Measurements from ENCODE around the gene FOXN1. TPM values are rescaled to one million over a fixed set of nuclear protein-coding genes. Genes with fewer than 3 reads are reported as not detected.

FOXN1 gene
- total and polyA plus RNA-seq, 8 donors, result 0.43 to 9.3 (median 2.4) TPM; not detected in 5

GRCh38 chr17:28530926-28531325 is 24.8 kb downstream of the FOXN1 start:
- Histone ChIP-seq H3K27ac (no peak overlapping the region), H3K4me3 (no peak overlapping the region), H3K36me3 (no peaks in the 10 kb centered on the region), H3K27me3 (peaks cover 0 to 9% (median 0%) of the 10 kb centered on the region in 3 donors), H3K4me1 (peaks cover 0 to 36% (median 23%) of the 10 kb centered on the region in 4 donors), H3K9me3 (no peaks in the 10 kb centered on the region)
- TF ChIP-seq POLR2AphosphoS5 (IDR thresholded peaks at IDR 0.05) (no peak), CTCF (IDR thresholded peaks at IDR 0.05) (no peak), EP300 (IDR thresholded peaks at IDR 0.05) (no peak), POLR2A (IDR thresholded peaks at IDR 0.05) (no peak)
- intact Hi-C loops (cut with DNase I; ENCODE audit: low total_unique reads), result no loop called here
- 74 to 83% (median 78%) methylated on average over 7 of the region's 7 CpGs for WGBS, 5 donors
- no peak for DNase-seq

GRCh38 chr17:28532050-28532960 is 26.2 kb downstream of the FOXN1 start:
- Histone ChIP-seq H3K27ac (no peak overlapping the region), H3K4me3 (no peak overlapping the region), H3K36me3 (no peaks in the 10 kb centered on the region), H3K9me3 (no peaks in the 10 kb centered on the region), H3K4me1 (peaks cover 3 to 34% (median 16%) of the 10 kb centered on the region in 4 donors), H3K27me3 (peaks cover 0 to 9% (median 0%) of the 10 kb centered on the region in 3 donors)
- WGBS, 5 donors, result 73 to 85% (median 79%) methylated on average over 7 of the region's 7 CpGs
- no peak for DNase-seq
- intact Hi-C loops (cut with DNase I; ENCODE audit: low total_unique reads), result no loop called here
- no peak for TF ChIP-seq EP300 (IDR thresholded peaks at IDR 0.05)
- TF ChIP-seq CTCF (IDR thresholded peaks at IDR 0.05), result no peak
- TF ChIP-seq POLR2A (IDR thresholded peaks at IDR 0.05), result no peak
- no peak for TF ChIP-seq POLR2AphosphoS5 (IDR thresholded peaks at IDR 0.05)

- no peaks in the 10 kb centered on the region for H3K9me3 ChIP-seq
- peaks cover 3 to 25% (median 14%) of the 10 kb centered on the region in 4 donors for H3K4me1 ChIP-seq
- no peak overlapping the region for H3K4me3 ChIP-seq
- no peaks in the 10 kb centered on the region for H3K36me3 ChIP-seq
- H3K27me3 ChIP-seq, result peaks cover 0 to 9% (median 0%) of the 10 kb centered on the region in 3 donors
- 63 to 78% (median 70%) methylated on average over 11 to 16 of the region's 16 CpGs for WGBS, 5 donors
- H3K27ac ChIP-seq, result no peak overlapping the region
- intact Hi-C loops (cut with DNase I; ENCODE audit: low total_unique reads), result no loop called here
- TF ChIP-seq POLR2A (IDR thresholded peaks at IDR 0.05), result no peak
- TF ChIP-seq CTCF (IDR thresholded peaks at IDR 0.05), result no peak
- TF ChIP-seq POLR2AphosphoS5 (IDR thresholded peaks at IDR 0.05), result no peak
- no peak for TF ChIP-seq EP300 (IDR thresholded peaks at IDR 0.05)
- DNase-seq, result peak in 1 of 2 donors; percentile 21
Observed at GRCh38 chr17:28533091-28533807, 27.1 kb downstream of the FOXN1 start.

- Histone ChIP-seq H3K4me3 (no peak overlapping the region), H3K36me3 (no peaks in the 10 kb centered on the region), H3K4me1 (peaks cover 3 to 24% (median 13%) of the 10 kb centered on the region in 4 donors), H3K27me3 (peaks cover 0 to 9% (median 0%) of the 10 kb centered on the region in 3 donors), H3K9me3 (no peaks in the 10 kb centered on the region), H3K27ac (no peak overlapping the region)
- no peak for TF ChIP-seq POLR2A (IDR thresholded peaks at IDR 0.05)
- no peak for TF ChIP-seq EP300 (IDR thresholded peaks at IDR 0.05)
- TF ChIP-seq POLR2AphosphoS5 (IDR thresholded peaks at IDR 0.05), result no peak
- TF ChIP-seq CTCF (IDR thresholded peaks at IDR 0.05), result no peak
- no peak for DNase-seq
- 81 to 92% (median 89%) methylated on average over 7 to 11 of the region's 11 CpGs for WGBS, 5 donors
- intact Hi-C loops (cut with DNase I; ENCODE audit: low total_unique reads), result loop anchor here (5.0 kb wide), 1 partner anchor 38 kb away; no protein-coding TSS in a partner anchor
Observed at GRCh38 chr17:28534740-28535375, 28.7 kb downstream of the FOXN1 start.

Data from stomach (tissue), 9 donors.